Mucosa of gallbladder (tissue), 1 donor: ENCODE data around the gene INAVA. TPM values are rescaled to one million over a fixed set of nuclear protein-coding genes. Genes with fewer than 3 reads are reported as not detected.
"Not testable (repeated sequence)": the region's sequence is repeated elsewhere in the genome, so short reads cannot be mapped to it uniquely, and the experiment has no call there.

Experiments used
- DNase-seq: peaks from one replicate; pipeline ENCODE4 v3.0.0-alpha.2; 2020; ENCODE audit warnings: low spot score
- total RNA-seq: library from RNA; stranded (reverse); gene quantifications from one replicate; pipeline ENCODE4 v1.2.1, GENCODE V29; 2021
- donor health status: DM: no; HTN: no; CAD: no.

INAVA gene
- total RNA-seq, 1 donor from 2014 or later = 152 TPM

- DNase-seq = no peak
These were observed 26.9 kb downstream of the INAVA start for GRCh38 chr1:200921571-200922110.

- no peak for DNase-seq
These were observed 27.7 kb downstream of the INAVA start for GRCh38 chr1:200922406-200922805.

- DNase-seq = no peak
These were observed 28.9 kb downstream of the INAVA start for GRCh38 chr1:200923601-200924000.

DNA sequence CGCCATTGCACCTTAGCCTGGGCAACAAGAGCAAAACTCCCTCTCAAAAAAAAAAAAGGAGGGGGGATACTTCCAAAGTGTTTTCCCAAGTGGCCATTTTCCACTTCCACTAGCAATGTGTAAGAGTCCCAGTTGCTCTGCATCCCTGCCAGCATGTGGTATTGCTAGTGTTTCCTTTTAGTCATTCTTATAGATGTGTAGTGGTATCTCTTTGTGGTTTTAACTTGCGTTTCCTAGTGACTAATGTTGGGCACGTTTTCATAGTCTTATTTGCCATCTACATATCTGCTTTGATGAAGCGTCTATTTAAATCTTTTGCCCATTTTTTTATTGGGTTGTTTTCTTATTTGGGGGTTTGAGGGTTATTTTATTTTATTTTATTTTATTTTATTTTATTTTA lies 31.1 kb downstream of the INAVA start:
- no peak for DNase-seq

DNA sequence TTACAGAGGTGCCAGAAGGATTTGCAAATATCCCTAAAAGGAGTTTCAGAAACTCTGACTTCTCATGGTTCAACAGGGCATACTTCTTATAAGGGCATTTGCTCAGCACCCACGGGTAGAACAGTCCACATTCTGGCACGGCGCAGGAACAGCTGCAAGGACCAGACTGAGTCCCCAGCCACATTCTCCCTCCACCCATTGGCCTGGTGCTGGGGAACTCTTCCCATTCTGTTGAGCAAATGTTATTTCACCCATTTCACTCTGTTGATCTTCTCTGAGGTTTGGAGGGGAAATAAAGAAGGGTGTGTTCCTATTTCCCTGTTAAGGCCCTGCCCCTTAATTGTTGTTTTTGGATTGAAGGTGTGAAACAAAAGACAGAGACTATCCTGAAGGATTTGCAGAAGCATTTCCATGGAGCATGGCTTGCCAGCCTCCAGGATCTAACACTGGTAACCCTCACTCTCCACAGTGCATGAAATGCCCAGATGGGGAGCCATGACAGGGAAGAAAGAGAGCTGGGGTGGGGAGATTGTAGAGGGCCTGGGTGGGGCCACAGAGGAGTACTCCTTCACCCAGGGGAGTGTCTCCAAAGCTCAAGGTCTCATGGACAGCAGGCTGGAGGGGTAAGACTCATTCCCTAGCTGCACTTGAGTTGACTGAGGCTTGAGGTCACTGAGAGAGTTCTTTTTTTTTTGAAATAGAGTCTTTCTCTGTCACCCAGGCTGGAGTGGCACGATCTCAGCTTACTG lies 35.0 kb downstream of the INAVA start:
- DNase-seq = no peak

- not testable (repeated sequence) for DNase-seq
These were observed 35.6 kb downstream of the INAVA start for GRCh38 chr1:200930285-200930684.

DNA sequence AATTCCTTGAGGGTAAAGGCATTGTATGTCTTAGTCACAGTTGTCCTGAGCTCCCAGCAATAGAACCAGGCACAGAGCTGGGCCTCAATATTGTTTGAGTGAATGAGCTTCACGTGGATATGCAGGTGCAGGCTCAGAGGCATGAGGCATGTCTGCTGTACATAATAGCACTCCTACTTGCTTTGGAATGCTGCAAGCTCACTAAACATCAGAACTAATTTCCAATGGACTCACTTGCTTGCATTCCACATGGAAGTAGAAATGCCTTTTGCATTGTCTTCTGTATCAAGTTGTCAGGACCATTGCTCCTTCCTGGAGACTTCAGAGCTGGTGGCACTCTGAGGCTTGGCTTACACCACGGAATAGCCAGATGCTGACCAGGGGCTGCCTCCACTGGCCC lies 37.1 kb downstream of the INAVA start:
- DNase-seq = no peak

GRCh38 chr1:200934676-200935245 lies 40.1 kb downstream of the INAVA start:
- DNase-seq = no peak

DNA sequence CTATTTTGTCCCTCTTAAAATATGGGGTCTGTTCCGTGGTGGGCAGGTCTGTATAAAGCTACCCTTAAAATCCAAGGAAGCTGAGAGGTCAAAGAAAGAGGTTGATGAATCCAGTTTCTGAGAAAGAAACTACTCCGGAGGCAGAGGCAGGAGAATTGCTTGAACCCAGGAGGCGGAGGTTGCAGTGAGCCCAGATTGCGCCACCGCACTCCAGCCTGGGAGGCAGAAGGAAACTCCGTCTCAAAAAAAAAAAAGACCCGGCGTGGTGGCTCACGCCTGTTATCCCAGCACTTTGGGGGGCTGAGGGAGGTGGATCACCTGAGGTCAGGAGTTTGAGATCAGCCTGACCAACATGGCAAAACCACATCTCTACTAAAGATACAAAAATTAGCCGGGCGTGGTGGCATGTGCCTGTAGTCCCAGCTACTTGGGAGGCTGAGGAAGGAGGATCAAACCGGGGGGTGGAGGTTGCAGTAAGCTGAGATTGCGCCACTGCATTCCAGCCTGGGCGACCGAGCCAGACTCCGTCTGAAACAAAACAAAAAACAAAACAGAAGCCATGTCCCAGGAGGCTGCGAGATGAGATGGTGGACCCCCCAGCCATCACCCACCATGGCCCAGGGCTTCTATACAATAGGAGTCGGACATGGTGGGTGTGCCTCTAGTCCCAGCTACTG lies 40.7 kb downstream of the INAVA start:
- DNase-seq = not testable (repeated sequence)

DNA sequence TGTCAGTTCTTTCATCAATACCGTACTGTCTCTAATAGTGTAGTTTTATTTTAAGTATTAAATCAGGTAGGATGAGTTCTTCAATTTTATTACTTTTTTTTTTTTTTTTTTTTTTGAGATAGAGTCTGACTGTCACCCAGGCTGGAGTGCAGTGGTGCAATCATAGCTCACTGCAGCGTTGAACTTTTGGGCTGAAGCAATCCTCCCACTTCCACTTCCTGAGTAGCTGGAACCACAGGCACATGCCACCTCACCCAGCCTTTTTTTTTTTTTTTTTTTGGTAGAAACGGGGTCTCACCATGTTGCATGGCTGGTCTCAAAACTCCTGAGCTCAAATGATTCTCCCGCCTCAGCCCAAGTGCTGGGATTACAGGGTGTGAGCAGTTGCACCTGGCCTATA lies 44.3 kb downstream of the INAVA start:
- no peak for DNase-seq

DNA sequence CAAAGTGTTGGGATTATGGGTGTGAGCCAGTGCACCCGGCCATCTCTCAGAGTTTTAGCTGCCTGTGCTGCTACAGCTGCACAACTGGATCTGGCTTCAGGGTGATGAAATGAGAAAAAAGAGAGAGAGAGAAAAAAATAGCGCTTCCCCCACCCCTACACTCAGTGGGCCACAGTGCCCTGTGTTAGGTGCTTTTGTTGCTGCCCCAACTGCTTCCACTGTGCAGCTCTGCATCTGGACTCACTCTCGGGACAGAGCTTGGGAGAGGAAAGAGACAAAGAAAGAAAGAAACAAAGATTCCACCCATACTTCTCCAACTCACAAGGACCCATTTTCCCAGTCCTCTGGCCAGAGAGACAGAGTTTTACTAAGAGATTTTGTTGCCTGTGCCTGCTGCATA lies 50.4 kb downstream of the INAVA start:
- DNase-seq = no peak

- DNase-seq = no peak
These were observed 52.4 kb downstream of the INAVA start for GRCh38 chr1:200947059-200947566.

- no peak for DNase-seq
These were observed 54.9 kb downstream of the INAVA start for GRCh38 chr1:200949626-200950025.

DNA sequence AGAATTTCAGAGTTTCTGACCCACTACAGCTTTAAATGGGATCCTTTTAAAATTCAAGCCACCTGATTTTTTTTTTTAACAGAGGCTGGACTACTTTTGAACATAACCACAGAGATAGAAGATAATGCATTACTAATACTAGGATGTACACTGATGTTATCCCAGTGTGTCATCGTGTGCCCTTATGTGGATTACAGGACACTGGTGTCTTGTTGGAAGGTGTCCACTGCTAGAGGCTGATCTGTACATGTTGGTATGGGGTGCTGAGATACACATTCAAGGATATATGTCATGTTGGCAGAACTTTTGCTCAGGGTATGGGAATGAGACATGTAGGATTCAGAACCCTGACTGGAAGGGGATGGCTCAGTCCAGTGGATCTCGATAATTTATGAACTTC lies 56.3 kb downstream of the INAVA start:
- DNase-seq = no peak

- no peak for DNase-seq
These were observed 59.7 kb downstream of the INAVA start for GRCh38 chr1:200954434-200954833.

DNA sequence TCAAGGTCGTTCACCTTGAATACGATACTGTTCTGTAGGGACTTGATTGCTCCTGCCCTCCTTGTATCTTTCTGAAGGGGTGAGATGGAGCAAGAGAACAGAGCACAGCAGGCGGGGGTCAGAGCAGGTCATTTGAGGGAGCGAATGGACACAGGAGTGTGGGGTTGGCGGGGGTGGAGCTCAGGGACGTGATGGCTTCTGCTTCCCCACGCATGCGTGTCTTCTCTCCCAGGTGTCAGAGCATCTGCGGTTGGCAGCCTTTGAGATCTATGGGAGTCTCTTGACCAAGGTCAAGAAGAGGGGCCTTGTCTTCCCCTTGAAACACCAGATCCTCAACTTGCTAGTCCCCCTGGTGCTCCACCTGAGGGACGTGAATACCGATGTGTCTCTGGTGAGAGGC lies 63.9 kb downstream of the INAVA start:
- DNase-seq = no peak

GRCh38 chr1:200959411-200959921 lies 64.8 kb downstream of the INAVA start:
- no peak for DNase-seq

- DNase-seq = no peak
These were observed 65.7 kb downstream of the INAVA start for GRCh38 chr1:200960236-200960947.

DNA sequence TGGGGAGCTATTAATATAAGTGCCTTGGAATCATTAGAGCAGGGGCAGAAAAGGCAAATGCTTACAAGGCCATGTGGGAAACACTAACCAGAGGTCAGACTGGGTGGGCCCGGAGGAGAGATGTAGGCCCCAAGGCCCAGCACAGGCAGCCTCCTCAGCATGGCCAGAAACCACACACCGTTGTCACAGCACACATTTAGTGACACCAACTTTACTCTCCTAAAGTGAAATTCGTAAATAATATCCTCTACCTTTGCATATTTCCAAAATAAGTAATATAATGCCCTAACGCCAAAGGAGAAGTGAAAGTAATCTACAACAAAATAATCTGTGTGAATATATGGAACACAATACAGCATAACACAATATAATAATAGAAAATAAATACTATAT lies 66.2 kb downstream of the INAVA start:
- no peak for DNase-seq

- not testable (repeated sequence) for DNase-seq
These were observed 67.5 kb downstream of the INAVA start for GRCh38 chr1:200962151-200962550.

DNA sequence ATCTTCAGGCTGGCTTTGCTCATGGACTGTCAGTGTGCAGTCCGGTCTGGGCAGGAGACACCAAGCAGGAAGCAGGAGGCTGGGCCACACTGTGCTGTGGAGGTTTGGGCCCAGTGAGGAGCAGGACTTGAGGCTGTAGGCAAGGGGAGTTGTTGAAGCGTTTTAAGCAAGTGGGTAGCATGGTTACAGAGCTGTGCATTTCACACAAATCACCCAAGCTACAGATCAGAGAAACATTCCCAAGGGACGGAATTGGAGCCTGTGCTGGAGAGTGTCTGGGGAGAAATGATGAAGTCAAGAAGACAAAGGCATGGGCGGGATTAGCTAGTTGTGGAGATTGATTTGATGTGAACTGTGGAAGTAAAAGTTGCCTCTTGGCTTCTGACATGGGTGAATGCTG lies 67.9 kb downstream of the INAVA start:
- no peak for DNase-seq

- no peak for DNase-seq
These were observed 68.4 kb downstream of the INAVA start for GRCh38 chr1:200963076-200963475.
